UCSD-AML1 (cell line): ENCODE data around the gene HCN3.
A peak's percentile ranks its signal among the peaks of the same experiment; 100 is the strongest.

Source experiments
- DNase-seq: peaks from one replicate; lab custom pipeline; 2025; ENCODE audit not compliant: unreplicated experiment; lab: John Stamatoyannopoulos, UW

The HCN3 gene

GRCh38 chr1:155253797-155254196 lies 23.5 kb upstream of the HCN3 start:
- no peak for DNase-seq

- no peak for DNase-seq
Observed at GRCh38 chr1:155254228-155254713, 23.0 kb upstream of the HCN3 start.

- no peak for DNase-seq
Observed at GRCh38 chr1:155254714-155255242, 22.5 kb upstream of the HCN3 start.

DNA sequence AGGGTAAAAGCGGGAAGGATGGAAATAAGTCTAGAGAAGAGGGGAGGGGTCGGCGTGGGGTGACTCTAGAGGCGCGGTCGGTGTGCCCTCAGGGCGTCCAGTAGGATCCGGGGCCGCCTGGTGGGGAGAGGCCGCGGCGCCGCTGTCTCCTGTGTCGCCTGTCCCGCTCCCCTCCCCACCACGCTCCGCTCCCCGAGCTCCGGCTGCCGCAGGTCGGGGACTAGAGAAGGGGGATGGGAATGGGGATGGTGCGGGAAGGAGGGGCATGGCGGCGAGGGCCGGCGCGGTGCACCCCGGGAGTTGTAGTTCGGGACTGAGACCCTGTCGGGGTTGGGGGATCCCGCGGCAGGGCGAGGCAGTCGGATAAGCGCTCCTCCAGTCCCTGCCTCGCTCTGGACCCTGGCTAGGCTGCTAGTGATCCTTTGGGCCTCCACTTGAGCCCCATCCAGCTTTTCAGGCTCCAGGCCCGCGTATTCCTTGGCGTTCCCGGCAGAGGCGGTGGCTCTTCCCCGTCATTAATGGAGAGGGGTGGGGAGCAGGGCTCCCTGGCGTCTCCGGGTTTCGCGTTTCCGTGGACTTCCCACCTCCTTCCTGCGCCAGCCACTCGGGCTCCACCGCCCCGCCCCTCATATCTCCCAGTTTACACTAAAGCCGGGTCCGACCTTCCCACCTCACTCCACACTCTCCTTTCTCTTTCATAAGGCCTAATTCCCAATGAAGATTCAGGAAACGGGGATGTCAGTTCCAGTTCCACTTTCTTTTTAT lies 21.8 kb upstream of the HCN3 start, which contains the start of gene ENTREP3:
TSS of gene ENTREP3 (minus strand) at position 241 of the 765 bp plus-strand sequence. CDS start 606 bp downstream, outside the sequence.
- DNase-seq: peak; percentile 74

DNA sequence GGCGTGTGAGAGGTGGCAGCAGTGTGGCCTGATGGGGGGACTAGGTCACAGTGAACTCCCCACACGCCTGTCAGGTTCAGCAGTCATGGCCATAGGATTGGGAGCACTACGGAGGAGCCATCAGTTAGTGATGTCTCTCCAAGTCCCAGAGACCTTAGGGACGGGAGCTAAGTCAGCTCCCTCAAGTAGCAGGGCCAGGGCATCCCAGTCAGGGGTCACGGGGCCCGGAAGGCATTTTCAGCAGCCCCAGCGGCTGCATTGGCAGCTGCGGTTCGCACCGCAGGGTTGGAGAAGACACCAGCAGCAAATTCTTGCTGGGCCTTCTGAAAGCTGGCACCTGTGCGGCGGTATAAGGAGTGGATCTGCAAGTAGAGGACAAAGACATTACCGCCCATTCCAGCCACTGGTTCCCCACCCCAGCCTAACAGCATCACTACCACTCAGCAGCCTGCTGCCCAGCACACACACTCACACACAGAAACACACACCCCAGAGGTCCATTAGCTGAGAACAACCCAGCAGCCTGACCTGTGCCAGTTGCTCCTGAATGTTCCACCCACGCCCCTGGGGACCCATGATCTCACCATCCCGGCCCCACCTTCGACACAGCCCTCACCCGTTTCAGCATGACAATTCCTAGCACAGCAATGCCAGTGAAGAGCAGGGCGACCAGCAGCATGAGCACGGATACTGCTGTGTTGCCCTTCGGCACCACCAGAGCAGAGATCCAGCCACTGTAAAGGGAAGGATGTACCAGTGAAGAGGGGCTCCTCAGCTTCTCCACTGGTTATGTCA lies 21.0 kb upstream of the HCN3 start:
- DNase-seq: no peak

DNA sequence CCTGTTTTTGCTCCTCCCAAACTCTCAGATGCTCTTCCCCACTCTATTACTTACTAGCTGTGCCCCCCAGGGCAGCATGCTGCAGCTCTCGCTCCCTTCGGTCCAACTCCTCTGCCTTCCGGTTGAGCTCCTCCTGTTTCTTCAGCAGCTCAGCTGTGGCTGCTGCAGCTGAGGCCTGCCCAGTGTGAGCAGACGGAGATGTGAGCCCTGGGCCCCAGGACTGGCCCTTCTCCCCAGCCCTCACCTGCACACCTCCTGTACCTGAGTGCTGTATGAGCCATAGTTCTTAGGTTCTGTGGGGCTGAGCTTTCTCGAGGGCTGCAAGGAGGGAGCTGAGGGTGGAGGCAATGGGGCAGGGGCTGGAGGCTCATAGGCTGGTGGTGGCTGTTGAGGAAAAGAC lies 17.0 kb upstream of the HCN3 start:
- no peak for DNase-seq

DNA sequence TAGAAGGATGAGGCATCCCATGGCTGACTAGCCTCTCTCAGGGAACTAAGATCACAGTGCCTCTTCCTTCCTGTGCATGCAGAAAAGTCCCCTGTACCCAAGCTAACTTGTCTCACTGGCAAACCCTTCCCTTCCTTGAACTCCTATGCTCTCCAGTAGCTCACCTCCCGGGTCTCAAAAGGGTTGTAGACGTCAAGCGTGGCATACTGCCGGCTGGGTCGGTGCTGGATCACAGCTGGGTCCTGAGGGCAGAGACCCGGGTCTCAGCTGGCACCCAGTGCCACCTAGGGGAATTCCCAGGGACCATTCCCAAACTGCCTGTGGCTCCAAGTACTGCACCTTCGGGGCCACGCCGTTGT lies 15.8 kb upstream of the HCN3 start:
- no peak for DNase-seq

DNA sequence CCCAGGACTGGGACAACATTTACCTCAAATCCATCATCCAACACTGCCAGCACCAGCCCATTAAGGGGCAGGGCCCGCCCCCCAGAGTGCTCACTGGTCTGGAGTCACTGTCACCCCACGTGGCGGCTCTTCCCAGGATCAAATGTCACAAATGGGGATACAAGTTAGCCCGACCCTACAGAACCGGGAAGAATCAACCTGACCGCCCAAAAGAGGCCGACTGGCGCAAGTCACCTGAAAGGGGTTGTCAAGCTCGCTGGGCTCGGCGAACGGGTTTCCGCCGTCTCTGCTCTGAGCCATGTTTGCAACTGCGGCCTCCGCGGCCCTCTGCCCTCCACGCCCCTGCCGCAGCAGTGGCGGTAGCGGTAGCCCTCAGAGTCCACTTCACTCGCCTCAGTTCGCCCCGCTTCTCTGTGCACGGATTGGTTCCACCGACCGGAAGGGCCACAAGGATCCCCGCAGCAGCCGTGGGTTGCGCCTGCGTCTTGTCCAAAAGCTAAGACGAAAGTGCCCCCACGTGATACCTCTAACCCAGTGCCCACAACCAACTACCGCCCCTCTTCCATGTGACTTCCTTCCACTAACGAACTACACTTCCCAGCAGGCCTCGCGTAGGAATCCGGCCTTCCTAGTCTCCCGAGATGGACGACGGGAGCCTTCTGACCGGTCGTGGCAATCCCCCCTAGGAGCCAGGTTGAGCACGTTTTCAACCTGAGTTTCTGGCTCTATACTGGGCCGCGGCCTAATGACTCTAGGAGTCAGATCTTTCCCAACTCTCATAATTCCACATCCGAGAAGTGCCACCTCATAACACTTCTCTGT lies 15.2 kb upstream of the HCN3 start, which contains the start of gene SCAMP3:
TSS of gene SCAMP3 (minus strand) at position 509 of the 822 bp plus-strand sequence. CDS start at position 300, 209 bp downstream.
- peak; percentile 93 for DNase-seq

GRCh38 chr1:155263067-155263466 lies 14.2 kb upstream of the HCN3 start:
- no peak for DNase-seq

DNA sequence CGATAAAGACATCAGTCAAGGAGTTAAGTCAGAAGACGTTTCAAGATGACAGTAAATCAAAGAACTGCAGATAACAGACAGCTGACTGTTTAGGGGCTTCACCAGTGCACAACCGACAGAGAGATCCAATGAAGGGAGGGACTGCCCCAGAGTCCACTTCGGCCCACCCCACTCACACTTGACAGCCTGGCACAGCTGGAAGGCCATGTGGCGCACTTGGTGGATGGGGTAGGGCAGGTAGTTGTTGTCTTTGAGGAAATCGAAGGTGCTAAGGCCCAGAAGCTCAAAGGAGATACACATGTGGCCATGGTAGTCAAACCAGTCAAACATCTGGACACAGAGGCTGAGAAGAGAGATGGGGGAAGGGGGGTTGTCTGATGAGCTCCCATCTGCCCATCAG lies 10.7 kb upstream of the HCN3 start:
- no peak for DNase-seq

DNA sequence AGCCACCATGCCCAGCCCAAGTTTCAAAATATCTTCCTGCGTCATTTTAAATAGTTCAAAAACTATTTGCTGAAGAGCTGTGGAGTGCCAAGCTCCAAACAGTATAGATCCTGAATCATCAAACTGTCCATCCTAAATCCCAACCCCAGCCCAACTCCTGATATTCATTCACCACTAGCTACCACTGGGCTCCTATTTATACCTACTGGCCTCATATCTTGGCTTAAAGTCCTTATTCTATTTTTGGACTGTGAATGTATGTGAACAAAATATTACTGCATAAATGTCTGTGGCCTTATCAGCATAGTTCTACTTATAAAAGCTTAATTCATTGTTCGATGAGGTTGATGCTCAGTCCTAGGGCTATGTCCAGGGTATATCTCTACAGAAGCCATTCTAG lies 9.9 kb upstream of the HCN3 start:
- no peak for DNase-seq

GRCh38 chr1:155268630-155269029 lies 8.6 kb upstream of the HCN3 start:
- DNase-seq: no peak

GRCh38 chr1:155269381-155269780 lies 7.9 kb upstream of the HCN3 start:
- DNase-seq: no peak

GRCh38 chr1:155272466-155273342 lies 4.6 kb upstream of the HCN3 start:
- DNase-seq: peak; percentile 79

- DNase-seq: peak; percentile 97
Observed at GRCh38 chr1:155273343-155274245, 3.7 kb upstream of the HCN3 start, which contains the start of gene CLK2. CLK2 (minus strand) TSS chr1:155273504; CDS start chr1:155270977, 2,527 bp downstream.

GRCh38 chr1:155277902-155278688 lies 832 bp downstream of the HCN3 start:
- DNase-seq: peak; percentile 36

GRCh38 chr1:155278689-155279160 lies 1.5 kb downstream of the HCN3 start:
- DNase-seq: no peak

- no peak for DNase-seq
Observed at GRCh38 chr1:155279268-155279667, 2.0 kb downstream of the HCN3 start.
